ENCODE results near the gene DDX28.

DNA sequence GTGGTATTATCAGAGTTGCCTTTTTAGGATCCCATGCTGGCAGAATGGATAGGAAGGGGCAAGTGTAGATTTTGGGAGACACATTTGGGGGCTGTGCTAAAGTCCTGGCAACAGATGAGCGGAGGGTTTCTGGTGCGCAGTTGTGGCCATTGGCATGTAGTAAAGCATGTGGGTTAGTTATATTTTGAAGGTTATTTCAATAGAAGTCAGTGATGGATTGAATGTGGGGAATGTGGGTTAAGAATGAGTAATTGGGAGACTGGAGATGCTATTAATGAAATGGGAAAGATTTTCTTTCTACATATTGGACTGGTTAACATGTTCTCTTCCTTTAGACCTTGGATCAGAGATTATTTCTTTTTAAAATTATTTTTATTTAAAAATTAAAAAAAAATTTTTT, 10.1 kb upstream of the DDX28 start:
- TF ChIP-seq TAF1 (IDR thresholded peaks at IDR 0.05; ENCODE audit: low read depth, low read length) (no peak), CTCF (IDR thresholded peaks at IDR 0.05; ENCODE audit: control extremely low read depth in 1 of 3, insufficient read depth in 1 of 3, low read depth in 1 of 3, low read length in 3 of 3) (no peak), EP300 (IDR thresholded peaks at IDR 0.05; ENCODE audit: borderline replicate concordance in 1 of 2, low read depth in 2 of 2, low read length in 2 of 2) (no peak), POLR2A (IDR thresholded peaks at IDR 0.05; ENCODE audit: control extremely low read depth in 1 of 2, low read depth in 2 of 2, low read length in 2 of 2) (no peak), KDM1A (IDR thresholded peaks at IDR 0.05; ENCODE audit: borderline replicate concordance, low read length) (no peak), CREB1 (IDR thresholded peaks at IDR 0.05) (no peak), EZH2 (IDR thresholded peaks at IDR 0.05; ENCODE audit: low read depth, low read length, severe bottlenecking) (no peak), SP2 (IDR thresholded peaks at IDR 0.05; ENCODE audit: low read length) (no peak), ZNF274 (IDR thresholded peaks at IDR 0.05; ENCODE audit: borderline replicate concordance, extremely low read depth, low read length) (no peak), EGR1 (IDR thresholded peaks at IDR 0.05; ENCODE audit: borderline replicate concordance, low read depth, low read length) (no peak)
